CD4-positive, alpha-beta T cell (primary cell): ENCODE results near the gene FTMT. TPM values are rescaled to one million over a fixed set of nuclear protein-coding genes. Genes with fewer than 3 reads are reported as not detected.

ENCODE experiments used
- ATAC-seq: fragments of 200-7000 bp; cut with Tn5 transposase; one replicate; pipeline ENCODE4 v1.10.0; 2022; ENCODE audit warnings: mild to moderate bottlenecking; ENCODE audit not compliant: poor library complexity
- CTCF ChIA-PET: fragments of 350-600 bp; sonication (Branson Sonifier 250); formaldehyde crosslinking; loops from one replicate; lab custom pipeline; 2021; ENCODE audit warnings: antibody characterized with exemption, inconsistent platforms; lab: Charles Lee
- POLR2A ChIA-PET: fragments of 350-600 bp; sonication (Branson Sonifier 250); formaldehyde crosslinking; loops from one replicate; lab custom pipeline; 2021; ENCODE audit warnings: antibody characterized with exemption, inconsistent platforms; lab: Charles Lee
- DNase-seq, 14 experiments: peaks; one replicate each; pipeline ENCODE4 v3.0.0-alpha.2; 2013 to 2020; ENCODE audit warnings: mixed read lengths in 2 of 14
- H3K27ac ChIP-seq, 2 donors: one replicate each; pipeline versions ENCODE4 v1.5.1 to v1.7.0; 2013; ENCODE audit warnings: low read length in 2 of 2, low read depth in 1 of 2, mild to moderate bottlenecking in 1 of 2
- H3K27me3 ChIP-seq, 2 experiments: 1 replicate in 1 of 2; 2 replicates in 1 of 2; pipeline versions ENCODE4 v1.6.1 to v1.7.0; 2013; ENCODE audit warnings: low read length in 2 of 2, control low read depth in 1 of 2, mild to moderate bottlenecking in 1 of 2, moderate library complexity in 1 of 2; ENCODE audit not compliant: insufficient read depth in 2 of 2, control insufficient read depth in 1 of 2
- H3K36me3 ChIP-seq: one replicate; pipeline ENCODE4 v1.6.1; 2013; ENCODE audit warnings: low read length, control low read depth; ENCODE audit not compliant: insufficient read depth
- H3K4me1 ChIP-seq: one replicate; pipeline ENCODE4 v1.6.1; 2013; ENCODE audit warnings: low read length, control low read depth; ENCODE audit not compliant: insufficient read depth
- H3K4me3 ChIP-seq: one replicate; pipeline ENCODE4 v1.5.1; 2013; ENCODE audit warnings: mild to moderate bottlenecking, low read length, moderate library complexity
- H3K9me3 ChIP-seq, 2 experiments: 1 replicate in 1 of 2; 2 replicates in 1 of 2; pipeline versions ENCODE4 v1.6.1 to v1.7.0; 2013; ENCODE audit warnings: low read length in 2 of 2, mild to moderate bottlenecking in 2 of 2, control low read depth in 1 of 2, moderate library complexity in 1 of 2; ENCODE audit not compliant: control insufficient read depth in 1 of 2, insufficient read depth in 1 of 2
- H3K27ac Mint-ChIP-seq: one replicate; pipeline ENCODE4 v1.8.0; 2020; ENCODE audit warnings: mixed read lengths
- H3K27me3 Mint-ChIP-seq: one replicate; pipeline ENCODE4 v1.8.0; 2021; ENCODE audit warnings: mixed read lengths
- H3K36me3 Mint-ChIP-seq: one replicate; pipeline ENCODE4 v1.8.0; 2021; ENCODE audit warnings: low read depth, mixed read lengths
- H3K4me1 Mint-ChIP-seq: one replicate; pipeline ENCODE4 v1.8.0; 2021; ENCODE audit warnings: low read depth, mixed read lengths
- H3K4me3 Mint-ChIP-seq: one replicate; pipeline ENCODE4 v1.8.0; 2020; ENCODE audit warnings: mild to moderate bottlenecking, mixed read lengths
- H3K9me3 Mint-ChIP-seq: one replicate; pipeline ENCODE4 v1.8.0; 2020; ENCODE audit warnings: mixed read lengths
- CTCF ChIP-seq: fragments of 200-600 bp; IDR thresholded peaks from one replicate; pipeline ENCODE4 v1.8.0; 2022; ENCODE audit warnings: antibody characterized with exemption, mild to moderate bottlenecking
- intact Hi-C, 2 experiments: fragments of 100-400 bp; cut with DNase I in 1 of 2; cut with micrococcal nuclease in 1 of 2; formaldehyde crosslinking; loops; one replicate each; pipeline versions ENCODE4 v1.15.1 to v1.9.0; 2023 to 2025; cut with DNase I, micrococcal nuclease
- total RNA-seq, 174 experiments: library from RNA in 2 of 174; stranded (reverse) in 2 of 174; gene quantifications; one replicate each; pipeline ENCODE4 v1.2.3 and lab custom pipeline; 2021 to 2026

The FTMT gene
- total RNA-seq, 2 experiments from 2014 or later: not detected

GRCh38 chr5:121890297-121890858 is 38.7 kb downstream of the FTMT start:
- TF ChIP-seq CTCF: no peak
- intact Hi-C loops: no loop called here
- H3K9me3 ChIP-seq: peaks cover 0 to 6% of the 10 kb centered on the region in 2 experiments
- H3K27ac Mint-ChIP-seq: no peak overlapping the region
- no peaks in the 10 kb centered on the region for H3K4me1 ChIP-seq
- H3K36me3 Mint-ChIP-seq: no peaks in the 10 kb centered on the region
- no peak overlapping the region for H3K27ac ChIP-seq
- H3K27me3 ChIP-seq: no peaks in the 10 kb centered on the region
- H3K4me3 Mint-ChIP-seq: no peak overlapping the region
- no peak overlapping the region for H3K4me3 ChIP-seq
- ChIA-PET POLR2A (no interaction called here), CTCF (no interaction called here)
- peaks cover 5% of the 10 kb centered on the region for H3K27me3 Mint-ChIP-seq
- ATAC-seq (no peak), DNase-seq (peak in 1 of 14 experiments; percentile 3)
- peaks cover 2% of the 10 kb centered on the region for H3K9me3 Mint-ChIP-seq
- H3K36me3 ChIP-seq: no peaks in the 10 kb centered on the region
- H3K4me1 Mint-ChIP-seq: no peaks in the 10 kb centered on the region

DNA sequence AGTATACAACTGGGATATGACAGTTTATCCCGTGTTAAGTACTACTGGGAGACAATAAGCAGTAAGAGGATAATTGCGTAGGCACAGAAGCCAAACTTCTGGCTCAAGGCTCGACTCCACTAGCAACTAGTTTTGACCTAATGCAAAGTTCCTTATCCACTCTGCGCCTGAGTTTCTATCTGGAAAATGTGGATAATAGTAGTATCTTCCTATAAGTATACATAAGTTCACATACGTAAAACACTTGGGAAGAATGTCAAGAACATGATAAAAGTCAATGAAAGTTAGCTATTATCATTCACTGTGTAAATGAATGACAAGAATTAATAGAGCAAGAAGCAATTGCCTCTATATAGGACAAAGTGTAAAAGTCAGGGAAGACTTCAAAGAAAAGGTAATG is 45.7 kb downstream of the FTMT start:
- DNase-seq: no peak
- Mint-ChIP-seq H3K27ac (no peak overlapping the region), H3K36me3 (no peaks in the 10 kb centered on the region), H3K4me1 (no peaks in the 10 kb centered on the region), H3K27me3 (no peaks in the 10 kb centered on the region), H3K9me3 (peaks cover 2% of the 10 kb centered on the region), H3K4me3 (no peak overlapping the region)
- Histone ChIP-seq H3K36me3 (no peaks in the 10 kb centered on the region), H3K4me3 (no peak overlapping the region), H3K27ac (no peak overlapping the region), H3K27me3 (no peaks in the 10 kb centered on the region), H3K9me3 (no peaks in the 10 kb centered on the region), H3K4me1 (no peaks in the 10 kb centered on the region)
- POLR2A ChIA-PET: no interaction called here
- TF ChIP-seq CTCF: no peak
- CTCF ChIA-PET: interaction anchor here (0.6 kb wide), 1 partner anchor 124 kb away, joined by 4 read pairs; no protein-coding TSS in a partner anchor
- intact Hi-C loops: no loop called here
- ATAC-seq: no peak

DNA sequence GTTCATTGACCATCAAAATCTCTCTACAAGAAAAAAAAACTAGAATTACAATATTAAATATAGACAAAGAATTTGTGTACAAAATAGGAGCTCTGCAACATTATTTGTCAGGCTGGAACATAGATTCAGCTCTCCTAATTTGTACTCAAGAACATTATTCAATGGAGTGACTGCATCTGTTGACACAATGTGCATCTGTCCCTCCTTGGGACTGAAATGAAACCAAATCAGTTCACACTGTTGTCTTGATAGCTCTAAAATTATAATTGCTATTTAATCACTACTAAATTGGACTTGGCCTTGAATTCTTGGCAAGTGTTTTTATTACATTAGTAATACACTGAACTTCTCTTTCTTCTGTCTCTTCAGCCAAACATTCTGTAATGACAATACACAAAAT is 47.7 kb downstream of the FTMT start:
- no peaks in the 10 kb centered on the region for H3K36me3 ChIP-seq
- Mint-ChIP-seq H3K4me3 (no peak overlapping the region), H3K4me1 (no peaks in the 10 kb centered on the region), H3K9me3 (no peaks in the 10 kb centered on the region), H3K27me3 (peaks cover 5% of the 10 kb centered on the region), H3K36me3 (no peaks in the 10 kb centered on the region), H3K27ac (no peak overlapping the region)
- no peaks in the 10 kb centered on the region for H3K9me3 ChIP-seq
- DNase-seq (no peak), ATAC-seq (no peak)
- no peaks in the 10 kb centered on the region for H3K4me1 ChIP-seq
- no peak overlapping the region for H3K27ac ChIP-seq
- ChIA-PET CTCF (no interaction called here), POLR2A (no interaction called here)
- TF ChIP-seq CTCF: no peak
- intact Hi-C loops: no loop called here
- no peak overlapping the region for H3K4me3 ChIP-seq
- H3K27me3 ChIP-seq: no peaks in the 10 kb centered on the region

Other genes starting within 250 kb of the FTMT start
- 1 to 10 TPM; 4.0 to 4.6 TPM for gene SRFBP1, start 110.1 kb downstream of the FTMT start, total RNA-seq
- under 1 TPM; 0.06 to 0.11 TPM for gene LOX, start 226.4 kb downstream of the FTMT start, total RNA-seq